ENCODE measurements around the gene SERPING1.

SERPING1 gene

GRCh38 chr11:57598831-57599155, 1.3 kb downstream of the SERPING1 start:
- no peak for DNase-seq

GRCh38 chr11:57599381-57599780, 1.9 kb downstream of the SERPING1 start:
- no peak for DNase-seq

GRCh38 chr11:57601297-57601696, 3.8 kb downstream of the SERPING1 start:
- no peak for DNase-seq

- DNase-seq = no peak
These were observed 7.0 kb downstream of the SERPING1 start for GRCh38 chr11:57604296-57605027.

GRCh38 chr11:57605028-57605420, 7.5 kb downstream of the SERPING1 start:
- DNase-seq = no peak

GRCh38 chr11:57610170-57610569, 12.7 kb downstream of the SERPING1 start:
- no peak for DNase-seq

GRCh38 chr11:57614234-57614772, 16.8 kb downstream of the SERPING1 start:
- DNase-seq = no peak

GRCh38 chr11:57615308-57615707, 17.8 kb downstream of the SERPING1 start:
- no peak for DNase-seq

- no peak for DNase-seq
These were observed 19.1 kb downstream of the SERPING1 start for GRCh38 chr11:57616595-57616994.

GRCh38 chr11:57618438-57618837, 21.0 kb downstream of the SERPING1 start:
- no peak for DNase-seq

GRCh38 chr11:57619331-57619730, 21.8 kb downstream of the SERPING1 start:
- DNase-seq = no peak

GRCh38 chr11:57620467-57620866, 23.0 kb downstream of the SERPING1 start:
- no peak for DNase-seq

GRCh38 chr11:57622263-57622662, 24.8 kb downstream of the SERPING1 start:
- no peak for DNase-seq

GRCh38 chr11:57624864-57625263, 27.4 kb downstream of the SERPING1 start:
- DNase-seq = no peak

GRCh38 chr11:57626895-57627294, 29.4 kb downstream of the SERPING1 start:
- DNase-seq = no peak

- DNase-seq = no peak
These were observed 32.7 kb downstream of the SERPING1 start for GRCh38 chr11:57630171-57630570.

- no peak for DNase-seq
These were observed 34.6 kb downstream of the SERPING1 start for GRCh38 chr11:57632116-57632515.

GRCh38 chr11:57633394-57634070, 36.0 kb downstream of the SERPING1 start:
- no peak for DNase-seq

GRCh38 chr11:57634311-57634710, 36.8 kb downstream of the SERPING1 start:
- no peak for DNase-seq

- no peak for DNase-seq
These were observed 37.8 kb downstream of the SERPING1 start for GRCh38 chr11:57635246-57635645.

- DNase-seq = no peak
These were observed 40.1 kb downstream of the SERPING1 start for GRCh38 chr11:57637626-57638004.

GRCh38 chr11:57638005-57638781, 40.7 kb downstream of the SERPING1 start:
- DNase-seq = no peak

- no peak for DNase-seq
These were observed 41.4 kb downstream of the SERPING1 start for GRCh38 chr11:57638811-57639320.

Measured in GF-D8 (cell line).